ENCODE measurements around the gene SEC14L6. TPM values are rescaled to one million over a fixed set of nuclear protein-coding genes. Genes with fewer than 3 reads are reported as not detected.

SEC14L6 gene
- total RNA-seq, 2 donors from 2014 or later = 1.6 to 2.1 TPM

GRCh38 chr22:30559889-30560288 lies 13.3 kb upstream of the SEC14L6 start:
- Mint-ChIP-seq H3K36me3 (ENCODE audit: low read depth) (peaks cover 12% of the 10 kb centered on the region), H3K27me3 (ENCODE audit: insufficient read depth) (no peaks in the 10 kb centered on the region), H3K4me1 (peaks cover 15% of the 10 kb centered on the region), H3K9me3 (no peaks in the 10 kb centered on the region), H3K4me3 (no peak overlapping the region), H3K27ac (peak overlapping the region; percentile 21)
- no peaks in the 10 kb centered on the region for H3K4me1 ChIP-seq (ENCODE audit: control insufficient read depth, insufficient read depth, low read length)
- H3K36me3 ChIP-seq (ENCODE audit: control insufficient read depth, insufficient read depth, low read length) = no peaks in the 10 kb centered on the region
- no peaks in the 10 kb centered on the region for H3K27me3 ChIP-seq (ENCODE audit: control insufficient read depth, insufficient read depth, low read length, poor library complexity, severe bottlenecking)
- TF ChIP-seq CTCF (conservative IDR thresholded peaks at IDR 0.05) = no peak
- H3K27ac ChIP-seq (ENCODE audit: low read depth, low read length) = no peak overlapping the region
- H3K9ac ChIP-seq (ENCODE audit: extremely low read depth, low read length, poor library complexity, severe bottlenecking) = no peak overlapping the region
- H3K9me3 ChIP-seq (ENCODE audit: control insufficient read depth, low read length) = no peaks in the 10 kb centered on the region
- DNase-seq = no peak
- no peak overlapping the region for H3K4me3 ChIP-seq (ENCODE audit: low read length)
- WGBS, 2 experiments (ENCODE audit: insufficient coverage in 1 of 2, insufficient read length in 1 of 2) = 90 to 91% methylated on average over 2 to 6 of the region's 6 CpGs

GRCh38 chr22:30557243-30557642 lies 10.7 kb upstream of the SEC14L6 start:
- H3K4me3 Mint-ChIP-seq = no peak overlapping the region
- Histone ChIP-seq H3K9ac (ENCODE audit: extremely low read depth, low read length, poor library complexity, severe bottlenecking) (no peak overlapping the region), H3K4me1 (ENCODE audit: control insufficient read depth, insufficient read depth, low read length) (no peaks in the 10 kb centered on the region), H3K9me3 (ENCODE audit: control insufficient read depth, low read length) (no peaks in the 10 kb centered on the region), H3K4me3 (ENCODE audit: low read length) (no peak overlapping the region), H3K27me3 (ENCODE audit: control insufficient read depth, insufficient read depth, low read length, poor library complexity, severe bottlenecking) (no peaks in the 10 kb centered on the region), H3K27ac (ENCODE audit: low read depth, low read length) (no peak overlapping the region), H3K36me3 (ENCODE audit: control insufficient read depth, insufficient read depth, low read length) (no peaks in the 10 kb centered on the region)
- H3K27me3 Mint-ChIP-seq (ENCODE audit: insufficient read depth) = no peaks in the 10 kb centered on the region
- H3K36me3 Mint-ChIP-seq (ENCODE audit: low read depth) = peaks cover 13% of the 10 kb centered on the region
- H3K4me1 Mint-ChIP-seq = peaks cover 15% of the 10 kb centered on the region
- no peaks in the 10 kb centered on the region for H3K9me3 Mint-ChIP-seq
- peak; percentile 60 for TF ChIP-seq CTCF (conservative IDR thresholded peaks at IDR 0.05)
- H3K27ac Mint-ChIP-seq = no peak overlapping the region
- DNase-seq = peak; percentile 74
- WGBS, 2 experiments (ENCODE audit: insufficient coverage in 1 of 2, insufficient read length in 1 of 2) = 87 to 91% methylated on average over 4 to 8 of the region's 8 CpGs

- peaks cover 11% of the 10 kb centered on the region for H3K4me1 Mint-ChIP-seq
- peak; percentile 50 for TF ChIP-seq CTCF (conservative IDR thresholded peaks at IDR 0.05)
- 73 to 84% methylated on average over 2 to 6 of the region's 6 CpGs for WGBS, 2 experiments (ENCODE audit: insufficient coverage in 1 of 2, insufficient read length in 1 of 2)
- DNase-seq = peak; percentile 64
- no peak overlapping the region for H3K27ac ChIP-seq (ENCODE audit: low read depth, low read length)
- no peaks in the 10 kb centered on the region for H3K27me3 ChIP-seq (ENCODE audit: control insufficient read depth, insufficient read depth, low read length, poor library complexity, severe bottlenecking)
- no peak overlapping the region for H3K4me3 ChIP-seq (ENCODE audit: low read length)
- no peaks in the 10 kb centered on the region for H3K9me3 Mint-ChIP-seq
- no peak overlapping the region for H3K4me3 Mint-ChIP-seq
- H3K36me3 Mint-ChIP-seq (ENCODE audit: low read depth) = peaks cover 12% of the 10 kb centered on the region
- H3K27ac Mint-ChIP-seq = no peak overlapping the region
- no peak overlapping the region for H3K9ac ChIP-seq (ENCODE audit: extremely low read depth, low read length, poor library complexity, severe bottlenecking)
- H3K36me3 ChIP-seq (ENCODE audit: control insufficient read depth, insufficient read depth, low read length) = no peaks in the 10 kb centered on the region
- no peaks in the 10 kb centered on the region for H3K9me3 ChIP-seq (ENCODE audit: control insufficient read depth, low read length)
- H3K4me1 ChIP-seq (ENCODE audit: control insufficient read depth, insufficient read depth, low read length) = no peaks in the 10 kb centered on the region
- no peaks in the 10 kb centered on the region for H3K27me3 Mint-ChIP-seq (ENCODE audit: insufficient read depth)
Measured at GRCh38 chr22:30556388-30556787, 9.8 kb upstream of the SEC14L6 start.
